ENCODE results near the gene C1orf87.

Gene C1orf87

DNA sequence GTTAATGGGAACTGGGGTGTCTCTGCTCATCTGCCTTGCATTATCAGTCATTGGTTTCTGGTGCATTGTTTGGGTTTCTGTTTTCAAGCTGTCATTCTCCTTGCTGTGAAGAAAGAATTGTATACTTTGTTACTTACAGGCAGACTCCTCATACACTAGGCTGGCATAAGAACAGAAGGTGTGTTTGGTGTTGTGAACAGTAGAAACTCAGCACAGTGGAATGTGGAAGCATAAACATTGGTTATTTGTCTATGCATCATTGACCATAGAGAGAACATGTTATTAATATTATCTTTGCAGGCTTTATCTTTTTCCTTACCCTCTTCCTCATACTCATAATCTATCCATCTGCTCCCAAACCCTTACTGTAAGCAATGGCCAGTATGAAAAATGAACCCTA lies 18.2 kb downstream of the C1orf87 start:
- no peak for DNase-seq

DNA sequence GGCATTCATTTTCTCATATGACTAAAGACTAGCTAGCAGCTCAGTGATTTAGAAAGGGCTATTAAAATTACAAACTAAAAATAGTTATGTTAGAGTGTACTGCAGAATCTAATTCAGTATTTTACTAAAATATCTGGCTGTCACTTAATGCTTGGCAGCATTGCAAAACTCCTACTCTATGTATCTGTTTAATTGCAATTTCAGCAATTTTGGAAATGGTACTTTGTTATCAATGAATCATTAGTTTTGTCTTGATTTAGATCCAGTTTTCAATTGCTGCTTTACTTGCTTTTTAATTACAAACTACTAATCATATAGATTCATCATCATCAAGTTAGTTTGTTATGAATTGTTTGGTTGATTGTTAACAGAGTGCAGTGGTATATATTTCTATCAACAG lies 19.2 kb downstream of the C1orf87 start:
- no peak for DNase-seq

DNA sequence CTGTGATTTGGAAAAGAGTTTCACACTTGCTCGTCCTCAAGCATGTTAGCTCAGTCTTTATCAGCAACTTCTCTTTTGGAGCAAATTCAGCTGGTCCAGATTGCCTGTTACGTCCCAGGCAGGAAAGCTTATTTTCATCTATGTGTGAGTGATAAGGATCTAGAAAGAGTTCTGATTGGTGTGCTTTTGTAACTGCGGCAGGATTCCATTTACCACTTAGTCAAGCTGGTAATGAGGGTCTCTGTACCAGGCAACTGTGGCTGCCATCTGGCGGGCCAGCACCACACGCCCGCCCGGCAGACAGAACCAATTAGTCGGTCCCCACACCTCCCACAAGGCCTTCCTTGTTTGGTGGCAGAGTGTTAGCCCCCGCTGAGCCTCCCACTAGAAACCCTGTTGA lies 21.0 kb downstream of the C1orf87 start:
- no peak for DNase-seq

DNA sequence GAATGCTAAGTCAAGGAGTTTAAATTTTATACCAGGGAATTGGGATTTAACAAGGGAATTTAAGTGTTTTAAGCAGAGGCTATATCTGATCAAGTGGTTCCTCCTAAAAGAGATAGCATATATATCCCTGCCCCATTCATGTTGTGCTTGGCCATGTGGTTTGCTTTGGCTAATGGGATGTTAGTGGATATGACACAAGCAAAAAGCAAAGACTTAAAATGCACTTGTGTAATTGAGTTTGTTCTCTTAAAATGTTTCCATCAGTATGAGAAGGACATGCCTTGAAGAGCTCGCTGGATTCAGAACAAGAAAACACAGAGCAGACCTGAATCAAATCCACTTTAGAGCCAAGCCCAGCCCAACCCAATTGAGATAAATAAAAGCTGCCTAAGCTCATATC lies 22.4 kb downstream of the C1orf87 start:
- no peak for DNase-seq

DNA sequence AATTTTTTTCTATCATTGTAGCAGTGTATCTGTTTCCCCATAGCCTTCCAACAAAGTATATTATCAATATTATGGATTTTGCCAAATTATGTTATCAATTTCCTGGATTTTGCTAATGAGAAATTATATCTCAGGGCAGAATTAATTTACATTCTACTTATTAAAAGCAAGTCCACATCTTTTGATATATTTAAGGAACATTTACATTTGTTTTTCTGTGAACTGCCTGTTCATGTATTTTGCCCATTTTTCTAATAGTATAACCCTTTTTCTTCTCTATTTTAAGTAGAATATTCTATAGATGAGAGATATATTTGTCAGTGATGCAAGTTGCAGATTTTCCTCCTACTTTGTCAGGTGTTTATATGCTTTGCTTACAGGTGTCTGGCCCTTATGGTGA lies 24.4 kb downstream of the C1orf87 start:
- no peak for DNase-seq

DNA sequence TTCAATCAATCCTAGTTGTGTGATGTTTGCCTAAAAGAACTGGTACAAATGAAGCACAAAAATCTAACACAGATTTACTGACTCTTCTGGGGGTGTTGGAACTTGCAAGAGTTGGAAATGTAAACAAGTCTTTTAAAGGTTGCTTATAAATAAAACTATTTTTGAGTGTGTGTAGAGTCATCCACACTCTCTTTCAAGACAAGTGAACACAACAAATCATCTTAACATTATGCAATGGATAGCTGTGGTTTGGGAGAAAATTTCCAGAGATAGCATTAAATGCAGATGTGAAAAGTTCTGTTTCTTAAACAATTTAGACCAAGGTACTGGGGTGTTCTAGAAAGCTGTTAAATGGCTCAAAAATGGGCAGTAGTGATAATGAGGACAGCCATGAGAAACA lies 28.7 kb downstream of the C1orf87 start:
- no peak for DNase-seq

DNA sequence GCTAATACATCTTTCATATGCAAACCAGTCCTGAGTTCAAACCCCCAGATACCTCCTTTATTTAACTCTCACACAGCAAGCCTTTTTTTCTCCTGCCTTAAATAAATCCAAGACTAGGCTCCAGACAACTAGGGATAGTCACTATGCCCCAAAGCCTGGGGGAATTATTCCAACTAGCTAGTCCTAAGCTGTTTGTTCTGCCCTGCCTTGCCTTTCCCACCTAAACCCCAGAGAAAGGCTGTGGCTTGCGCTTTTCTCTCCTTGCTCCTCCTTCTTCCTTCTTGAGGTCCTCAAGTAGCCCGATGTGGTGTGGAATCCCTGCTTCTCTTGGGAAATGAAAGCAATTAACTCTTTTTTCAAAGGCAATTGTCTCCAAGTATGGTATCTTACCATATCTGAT lies 31.8 kb downstream of the C1orf87 start:
- DNase-seq, result no peak

DNA sequence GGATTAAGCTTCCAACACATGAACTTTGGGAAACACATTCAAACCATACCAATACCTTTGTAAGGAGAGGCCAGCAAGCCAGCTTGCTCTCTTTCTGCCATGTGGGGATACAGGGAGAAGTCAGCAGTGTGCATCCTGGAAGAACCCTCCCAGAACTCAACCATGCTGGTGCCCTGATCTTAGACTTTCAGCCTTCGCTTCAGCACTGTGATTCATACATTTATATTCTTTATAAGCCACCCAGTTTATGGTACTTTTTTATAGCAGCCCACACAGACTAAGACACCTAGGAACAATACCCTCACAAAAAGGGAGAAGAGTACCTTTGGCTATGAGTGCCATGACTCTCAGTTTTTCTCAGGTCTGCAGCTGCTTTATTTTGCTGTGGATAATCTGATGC lies 35.9 kb downstream of the C1orf87 start:
- no peak for DNase-seq

DNA sequence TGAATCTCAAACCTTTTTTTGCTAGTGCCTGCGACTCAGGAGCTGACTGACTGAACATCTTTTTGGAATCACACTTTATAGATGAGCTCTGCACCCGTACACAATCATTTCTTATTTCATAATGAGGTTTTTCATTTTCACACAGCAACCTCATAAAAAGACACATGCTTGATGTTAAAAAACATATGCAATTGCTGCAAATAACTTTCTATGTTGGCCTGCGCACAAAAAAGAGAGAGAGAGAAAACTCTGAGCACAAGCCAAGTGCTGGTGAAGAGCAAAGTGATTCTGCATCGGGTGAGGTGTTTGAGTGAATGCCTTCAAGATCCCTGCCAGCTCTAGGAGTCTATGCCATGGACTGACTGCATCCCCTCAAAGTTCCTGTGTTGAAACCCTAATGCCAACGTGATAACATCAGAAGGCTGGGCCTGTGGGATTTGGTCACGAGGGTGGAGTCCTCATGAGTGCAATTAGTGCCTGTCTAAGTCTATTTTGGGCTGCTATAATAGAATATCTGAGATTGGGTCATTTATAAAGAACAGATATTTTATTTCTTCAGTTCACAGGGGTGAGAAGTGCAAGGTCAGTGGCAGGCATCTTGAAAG lies 36.6 kb downstream of the C1orf87 start:
- DNase-seq, result no peak

DNA sequence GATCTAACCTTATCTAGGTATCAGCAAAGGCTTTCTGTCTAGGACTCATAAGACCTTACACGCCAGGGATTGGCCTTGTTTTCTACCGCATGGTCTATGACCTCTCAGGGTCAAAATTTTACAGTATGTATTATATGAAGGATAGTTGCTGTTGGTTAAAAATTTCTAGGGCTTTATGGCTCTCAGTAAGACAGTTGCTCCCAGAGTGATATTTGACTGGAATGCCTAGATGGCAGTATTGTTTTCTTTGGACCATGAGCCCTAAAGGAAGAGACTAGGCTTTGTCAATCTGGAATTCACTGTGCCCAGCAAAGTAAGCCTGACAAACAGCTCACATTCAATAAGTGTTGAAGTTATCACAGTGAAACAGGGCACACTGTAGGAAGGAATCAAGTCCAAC lies 37.6 kb downstream of the C1orf87 start:
- no peak for DNase-seq

DNA sequence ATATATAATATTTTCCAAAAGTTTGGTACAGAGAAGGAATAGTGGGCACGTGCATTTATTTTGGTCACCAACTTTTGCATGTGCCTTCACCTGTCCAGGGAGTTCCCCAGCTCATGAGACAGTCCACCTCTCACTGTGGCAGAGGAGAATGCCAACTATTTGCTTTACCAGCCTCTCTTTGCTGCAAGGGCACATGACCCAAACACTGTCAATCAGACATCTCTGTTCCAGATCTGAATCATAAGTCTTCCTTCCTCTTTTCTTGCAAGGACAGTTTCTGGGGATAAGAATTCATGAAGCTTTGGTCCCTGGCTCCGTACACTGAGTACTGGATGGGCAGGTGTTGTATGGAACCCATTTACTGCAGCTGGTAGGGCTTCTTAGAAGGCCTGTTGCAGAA lies 38.6 kb downstream of the C1orf87 start:
- DNase-seq, result no peak

DNA sequence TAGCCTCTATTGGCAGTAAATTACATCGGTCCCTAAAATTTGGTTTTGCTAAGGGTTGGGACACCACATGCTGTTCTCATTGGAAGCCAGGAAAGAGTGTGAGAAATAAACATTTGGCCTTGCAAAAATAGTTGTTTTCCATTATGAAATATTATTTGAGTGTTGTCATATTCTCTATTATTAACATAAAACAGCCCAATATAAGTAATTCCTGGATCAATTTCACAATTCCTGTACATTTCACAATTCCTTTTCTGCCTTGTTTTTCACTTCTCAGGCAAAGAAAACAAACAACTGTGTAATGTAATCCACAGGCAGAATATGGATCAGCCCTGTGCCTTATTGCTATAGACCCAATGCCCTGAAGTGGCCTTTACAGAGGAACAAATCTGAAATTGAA lies 40.5 kb downstream of the C1orf87 start:
- DNase-seq, result no peak

DNA sequence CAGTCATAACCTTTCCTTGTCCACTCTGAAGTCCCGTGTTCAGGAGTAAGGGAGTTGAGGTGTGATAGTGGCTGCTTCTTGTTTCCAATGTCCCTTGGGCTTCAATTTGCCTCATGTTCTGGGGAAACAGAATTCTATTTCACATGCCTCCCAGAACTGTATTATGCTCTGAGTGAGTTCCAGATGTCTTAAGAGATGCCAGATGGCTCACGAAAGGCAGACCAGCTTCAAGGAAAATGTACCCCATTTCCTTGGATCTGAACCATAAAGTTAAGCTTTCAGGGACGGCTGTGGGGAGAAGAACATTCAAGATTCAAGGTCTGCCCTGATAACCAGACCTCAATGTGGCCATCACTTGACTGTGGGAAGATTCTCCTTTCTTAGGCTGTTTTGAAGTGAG lies 42.4 kb downstream of the C1orf87 start:
- DNase-seq, result no peak

DNA sequence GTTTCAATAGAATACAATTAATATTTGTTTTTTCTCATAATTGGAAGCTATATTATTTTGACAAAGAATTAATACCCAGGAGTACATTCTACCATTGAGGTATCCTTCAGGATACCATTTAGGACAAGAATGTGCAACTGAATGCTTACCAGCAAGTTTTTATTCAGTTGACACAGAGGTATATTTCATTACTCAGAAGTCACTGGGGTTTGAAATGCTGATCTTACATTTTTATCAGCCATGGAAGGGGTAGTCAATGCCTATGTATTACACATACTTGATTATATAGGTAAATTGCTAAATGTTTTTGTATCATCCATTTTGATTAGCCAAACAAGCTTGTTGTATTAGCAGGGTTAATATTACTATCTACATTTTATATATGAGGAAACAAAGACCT lies 48.0 kb downstream of the C1orf87 start:
- no peak for DNase-seq

DNA sequence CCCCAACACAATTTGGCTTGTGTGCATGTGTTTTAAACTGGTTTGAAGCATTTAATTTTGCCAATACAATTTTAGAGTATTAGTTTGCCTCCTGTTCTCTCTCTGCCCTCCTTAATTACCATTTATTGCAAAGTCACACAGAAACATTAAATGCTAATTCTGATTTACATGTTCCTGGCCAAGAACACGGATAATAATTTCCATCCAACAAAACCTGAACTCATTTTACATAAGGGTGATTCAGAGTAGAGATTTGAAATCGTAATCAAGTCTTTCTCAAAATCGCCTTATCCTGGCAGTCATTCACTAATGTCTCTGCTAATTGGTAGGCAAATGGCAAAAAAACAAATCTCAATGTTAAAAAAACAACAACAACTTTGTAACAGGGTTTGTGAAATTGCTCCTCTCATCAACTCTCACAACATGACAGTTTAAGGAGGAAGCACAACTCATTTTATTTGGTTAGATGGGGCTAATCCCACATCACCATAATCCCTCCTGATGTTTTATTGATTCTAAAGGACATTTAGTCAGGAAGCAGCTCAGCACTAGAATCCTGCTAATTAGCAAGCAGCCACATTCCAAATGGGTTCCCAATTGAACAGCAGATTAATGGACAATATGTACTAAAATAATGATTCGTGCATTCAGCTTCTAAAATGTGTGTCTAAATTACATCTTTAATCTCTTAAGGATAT lies 55.9 kb downstream of the C1orf87 start:
- no peak for DNase-seq

DNA sequence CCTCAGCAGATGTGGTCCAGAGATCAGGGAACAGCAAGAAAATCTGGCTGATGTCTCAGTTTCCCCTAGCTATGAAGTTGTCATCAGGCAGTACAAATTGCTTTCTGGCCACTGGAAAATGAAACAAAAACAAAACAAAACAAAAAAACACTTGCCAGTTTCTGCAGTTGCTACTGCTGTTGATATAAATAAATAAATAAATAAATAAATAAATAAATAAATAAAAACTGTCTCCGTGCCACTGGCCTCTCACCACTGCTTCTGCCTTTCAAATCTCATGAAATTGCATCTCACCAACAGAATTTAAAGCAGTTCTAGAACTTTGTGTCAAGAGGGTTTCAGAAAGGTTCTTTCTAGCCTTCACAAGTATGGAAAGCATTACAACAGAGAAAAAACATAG lies 62.9 kb downstream of the C1orf87 start:
- no peak for DNase-seq

DNA sequence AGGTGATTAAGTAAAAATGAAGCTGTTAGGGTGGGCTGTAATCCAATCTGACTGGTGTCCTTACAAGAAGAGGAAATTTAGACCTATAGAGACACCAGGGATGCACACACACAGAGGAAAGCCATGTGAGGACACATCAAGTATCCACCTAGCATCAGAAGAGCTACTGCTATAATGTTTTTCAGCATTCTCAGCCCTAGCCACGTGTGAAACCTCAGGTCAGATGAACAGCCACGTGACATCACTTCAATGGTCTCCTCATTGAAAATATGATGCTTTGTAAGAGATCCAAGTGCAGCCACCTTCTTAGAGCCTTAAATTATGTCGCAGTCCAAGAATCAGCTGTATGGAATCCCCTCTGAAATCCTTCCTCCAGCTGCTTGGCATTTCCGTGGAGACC lies 65.1 kb downstream of the C1orf87 start:
- DNase-seq, result no peak

DNA sequence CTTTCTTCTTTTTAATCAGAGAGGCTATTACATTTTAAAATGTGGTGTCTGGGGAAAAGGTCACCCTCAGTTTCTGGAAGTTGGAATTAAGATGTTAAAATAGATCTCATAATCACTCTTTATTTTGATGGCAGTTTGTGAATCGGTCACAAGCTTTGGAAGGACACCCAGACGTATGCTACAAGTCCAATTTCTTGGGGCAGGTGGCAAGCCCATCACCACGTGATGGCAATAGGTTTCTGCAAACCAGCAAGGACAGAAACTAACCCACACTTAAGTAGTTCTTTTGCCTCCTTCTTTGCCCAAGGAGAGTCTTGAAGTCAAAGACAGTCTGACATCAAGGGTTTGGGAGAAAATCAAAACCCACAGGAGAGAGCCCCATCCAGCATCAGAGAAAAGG lies 72.9 kb downstream of the C1orf87 start:
- DNase-seq, result no peak

DNA sequence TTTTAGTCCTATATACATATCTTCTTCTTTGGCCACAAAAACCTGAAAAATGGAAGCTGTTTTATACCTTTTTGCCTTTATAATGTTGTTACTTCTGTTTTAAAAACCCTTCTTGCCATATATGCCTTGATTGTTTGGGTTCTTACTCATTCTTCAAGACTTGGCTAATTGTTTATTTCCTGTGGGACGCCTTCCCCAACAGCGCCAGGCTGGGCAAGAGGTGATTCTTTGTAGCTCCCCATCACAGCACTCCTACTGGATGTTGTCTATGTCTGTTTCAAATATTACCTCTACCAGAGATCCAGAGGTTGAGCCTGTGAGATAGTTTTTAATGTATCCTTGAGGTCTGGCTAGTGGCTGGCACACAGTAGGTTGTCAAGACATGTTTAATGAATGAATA lies 73.8 kb downstream of the C1orf87 start:
- no peak for DNase-seq

DNA sequence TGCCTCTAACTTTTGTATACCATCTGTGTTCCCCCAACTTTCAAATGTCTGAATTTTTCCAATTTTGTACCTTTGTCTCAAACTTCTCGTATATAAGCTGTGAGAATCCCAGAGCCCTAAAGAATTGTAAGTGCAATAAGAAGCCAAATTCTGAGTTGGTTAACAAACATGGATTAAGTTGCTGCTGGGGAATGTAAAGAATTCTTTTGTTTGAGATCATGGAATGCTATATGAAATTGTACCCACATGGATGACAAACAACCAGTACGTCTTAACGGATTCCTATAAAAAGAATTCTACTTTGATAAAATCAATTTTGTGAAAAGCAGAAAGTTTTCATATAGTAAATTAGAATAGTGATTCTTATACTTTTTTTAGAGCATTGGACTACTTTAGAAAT lies 74.6 kb downstream of the C1orf87 start:
- no peak for DNase-seq

DNA sequence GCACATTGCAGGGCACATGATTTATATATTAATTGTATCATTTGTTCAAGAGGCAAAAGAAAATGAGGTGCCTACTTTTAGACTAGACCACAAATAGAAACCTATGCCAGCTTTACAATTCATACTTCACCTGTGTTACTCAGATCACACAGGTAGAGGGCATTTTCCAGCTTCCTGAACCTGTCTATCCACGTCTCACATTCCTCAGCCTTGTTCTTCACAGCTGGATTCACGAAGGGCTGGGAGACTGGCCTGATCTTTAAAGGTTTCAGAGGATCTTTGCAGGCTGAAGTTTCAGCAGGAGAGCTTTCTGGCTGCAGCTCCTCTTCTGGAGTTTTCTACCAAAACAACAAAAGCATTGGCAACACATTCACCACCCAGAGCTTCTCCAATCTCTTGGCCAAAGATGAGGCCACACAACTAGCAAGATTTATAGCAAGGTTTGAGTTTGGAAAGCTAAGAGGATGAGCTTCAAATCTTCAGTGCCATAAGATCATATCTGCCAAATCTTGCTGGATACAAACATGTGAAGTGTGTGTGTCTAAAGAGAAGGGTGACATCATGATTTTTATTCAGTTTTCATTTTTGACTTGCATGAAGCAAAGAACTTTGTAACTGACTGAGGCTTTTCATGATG lies 76.0 kb downstream of the C1orf87 start:
- no peak for DNase-seq

DNA sequence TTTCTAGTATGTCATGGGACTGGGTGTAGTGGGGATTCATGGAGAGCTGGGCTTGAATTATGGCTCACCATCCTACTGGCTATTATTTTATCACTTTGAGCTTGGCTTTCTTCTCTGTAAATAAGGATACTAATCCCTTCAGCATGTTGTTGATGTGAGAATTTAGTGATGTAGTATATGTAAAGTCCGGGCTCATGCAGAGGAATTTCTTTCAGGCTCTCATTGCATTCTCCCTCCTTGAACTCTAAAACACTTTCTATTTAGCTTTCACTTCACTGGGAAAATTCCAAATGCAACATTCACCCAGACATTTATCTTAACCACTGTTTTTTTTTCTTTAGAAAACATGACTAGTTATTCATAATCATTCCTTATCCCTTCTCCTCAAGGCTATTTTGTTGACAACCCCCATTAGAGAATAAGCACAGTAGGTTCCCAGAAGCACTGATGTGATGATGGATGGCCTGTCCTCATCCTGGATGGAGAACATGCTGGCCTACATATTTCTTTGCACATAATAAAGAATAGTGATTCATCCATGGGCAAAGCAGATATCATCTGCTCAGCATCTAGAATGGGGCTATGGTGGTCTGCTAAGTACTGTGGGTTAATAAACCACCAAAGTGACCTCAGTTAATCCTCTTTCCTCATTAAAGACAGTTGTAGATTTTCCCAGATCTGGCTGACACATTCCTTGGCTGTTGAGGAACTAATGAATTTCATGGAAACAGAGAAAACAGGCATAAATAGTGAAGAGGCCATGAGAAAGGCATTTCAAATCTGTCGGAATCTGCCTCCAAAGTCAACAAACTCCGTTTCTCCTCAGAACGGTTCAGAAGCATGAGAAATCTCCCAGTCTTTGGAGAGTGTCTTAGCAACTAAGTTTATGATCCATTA lies 79.0 kb downstream of the C1orf87 start:
- no peak for DNase-seq

DNA sequence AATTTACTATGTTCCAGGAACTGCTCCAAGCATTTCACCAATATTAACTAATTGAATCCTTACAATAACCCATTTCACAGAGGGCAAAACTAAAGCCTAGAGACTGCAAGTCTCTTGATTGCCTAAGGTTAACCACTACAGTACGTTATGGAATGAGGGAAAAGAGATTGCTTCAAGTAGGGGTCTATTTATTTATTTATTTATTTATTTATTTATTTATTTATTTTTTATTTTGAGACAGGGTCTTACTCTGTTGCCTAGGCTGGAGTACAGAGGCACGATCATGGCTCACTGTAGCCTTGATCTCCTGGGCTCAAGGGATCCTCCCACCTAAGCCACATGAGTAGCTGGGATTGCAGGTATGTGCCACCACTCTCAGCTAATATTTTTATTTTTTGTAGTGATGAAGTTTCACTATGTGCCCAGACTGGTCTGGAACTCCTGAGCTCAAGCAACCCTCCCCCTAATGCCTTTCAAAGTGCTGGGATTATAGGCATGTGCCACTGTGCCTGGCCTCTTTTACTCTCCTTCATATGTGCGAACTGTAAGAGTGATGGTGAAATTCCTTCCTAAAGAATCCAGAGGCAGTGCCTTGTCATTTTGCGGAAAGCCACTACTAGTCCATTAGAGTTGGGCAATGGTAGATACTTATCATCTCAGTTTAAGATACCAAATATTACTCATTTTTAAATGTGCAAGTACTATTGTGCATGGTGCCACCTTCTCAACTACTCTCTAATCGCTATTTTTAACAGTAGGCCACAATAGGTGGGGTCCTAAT lies 81.3 kb downstream of the C1orf87 start:
- DNase-seq, result no peak
